Gastrocnemius medialis (tissue), 4 donors: ENCODE results near the gene FAAH.

ENCODE experiments used
- POLR2A ChIP-seq, 2 donors: fragments of 450-650 bp; IDR thresholded peaks; one replicate each; pipeline ENCODE4 v1.6.1; 2017; ENCODE audit warnings: antibody characterized with exemption in 2 of 2, mild to moderate bottlenecking in 2 of 2, moderate library complexity in 2 of 2
- TF ChIP-seq, protein P1 (sequence below), 5 experiments: fragments of 450-650 bp in 3 of 5; fragments of 200-600 bp in 2 of 5; sonication (generic) in 2 of 5; IDR thresholded peaks in 4 of 5; conservative IDR thresholded peaks in 1 of 5; 1 replicate in 4 of 5; 2 replicates in 1 of 5; pipeline ENCODE4 v1.5.1; 2016 to 2019; ENCODE audit warnings: antibody characterized with exemption in 5 of 5, mild to moderate bottlenecking in 3 of 5, moderate library complexity in 3 of 5

DNA sequence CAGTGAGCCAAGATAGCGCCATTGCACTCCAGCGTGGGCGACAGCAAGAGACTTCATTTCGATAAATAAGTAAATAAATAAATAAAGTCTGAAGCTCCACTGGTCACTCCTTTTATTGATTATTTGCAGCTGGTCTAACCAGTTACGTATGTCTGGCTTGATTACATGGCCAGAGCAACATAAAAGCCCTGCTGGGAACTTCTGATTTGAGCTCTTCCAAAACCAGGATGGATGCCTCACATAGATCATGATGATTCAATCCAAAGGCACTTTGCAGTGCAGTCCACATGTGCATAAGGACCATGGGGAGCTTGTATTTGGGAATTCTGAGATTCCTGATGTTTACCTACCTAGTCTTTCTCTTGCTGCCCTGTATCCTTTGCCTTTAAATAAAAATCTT lies 29.5 kb upstream of the FAAH start:
- no peak for TF ChIP-seq POLR2A (IDR thresholded peaks at IDR 0.05)
- TF ChIP-seq, protein P1, sequence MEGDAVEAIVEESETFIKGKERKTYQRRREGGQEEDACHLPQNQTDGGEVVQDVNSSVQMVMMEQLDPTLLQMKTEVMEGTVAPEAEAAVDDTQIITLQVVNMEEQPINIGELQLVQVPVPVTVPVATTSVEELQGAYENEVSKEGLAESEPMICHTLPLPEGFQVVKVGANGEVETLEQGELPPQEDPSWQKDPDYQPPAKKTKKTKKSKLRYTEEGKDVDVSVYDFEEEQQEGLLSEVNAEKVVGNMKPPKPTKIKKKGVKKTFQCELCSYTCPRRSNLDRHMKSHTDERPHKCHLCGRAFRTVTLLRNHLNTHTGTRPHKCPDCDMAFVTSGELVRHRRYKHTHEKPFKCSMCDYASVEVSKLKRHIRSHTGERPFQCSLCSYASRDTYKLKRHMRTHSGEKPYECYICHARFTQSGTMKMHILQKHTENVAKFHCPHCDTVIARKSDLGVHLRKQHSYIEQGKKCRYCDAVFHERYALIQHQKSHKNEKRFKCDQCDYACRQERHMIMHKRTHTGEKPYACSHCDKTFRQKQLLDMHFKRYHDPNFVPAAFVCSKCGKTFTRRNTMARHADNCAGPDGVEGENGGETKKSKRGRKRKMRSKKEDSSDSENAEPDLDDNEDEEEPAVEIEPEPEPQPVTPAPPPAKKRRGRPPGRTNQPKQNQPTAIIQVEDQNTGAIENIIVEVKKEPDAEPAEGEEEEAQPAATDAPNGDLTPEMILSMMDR (IDR thresholded peaks at IDR 0.05 in 4 of 5, conservative IDR thresholded peaks at IDR 0.05 in 1 of 5), result no peak
